HG02973 (cell line): ENCODE results near the gene ATP8B3.
"Not testable (repeated sequence)": the region's sequence is repeated elsewhere in the genome, so short reads cannot be mapped to it uniquely, and the experiment has no call there.

Source experiments
- ATAC-seq: cut with Tn5 transposase; IDR thresholded peaks from one replicate; pipeline ENCODE4 v1.9.1; 2021; ENCODE audit warnings: moderate library complexity; ENCODE audit not compliant: unreplicated experiment

ATP8B3 gene

GRCh38 chr19:1774989-1775772, 36.9 kb downstream of the ATP8B3 start:
- no peak for ATAC-seq

- no peak for ATAC-seq
These were observed 38.9 kb downstream of the ATP8B3 start for GRCh38 chr19:1773184-1773583.

- ATAC-seq, result no peak
These were observed 41.1 kb downstream of the ATP8B3 start for GRCh38 chr19:1770866-1771576.

- no peak for ATAC-seq
These were observed 42.5 kb downstream of the ATP8B3 start for GRCh38 chr19:1769645-1769985.

- ATAC-seq, result no peak
These were observed 43.0 kb downstream of the ATP8B3 start for GRCh38 chr19:1768918-1769644.

- no peak for ATAC-seq
These were observed 43.8 kb downstream of the ATP8B3 start for GRCh38 chr19:1768248-1768647.

GRCh38 chr19:1767464-1767933, 44.6 kb downstream of the ATP8B3 start:
- no peak for ATAC-seq

- ATAC-seq, result no peak
These were observed 45.2 kb downstream of the ATP8B3 start for GRCh38 chr19:1766800-1767352.

- no peak for ATAC-seq
These were observed 45.9 kb downstream of the ATP8B3 start for GRCh38 chr19:1765904-1766799.

GRCh38 chr19:1765232-1765903, 46.7 kb downstream of the ATP8B3 start:
- ATAC-seq, result no peak

- no peak for ATAC-seq
These were observed 47.3 kb downstream of the ATP8B3 start for GRCh38 chr19:1764729-1765128.

- ATAC-seq, result no peak
These were observed 48.1 kb downstream of the ATP8B3 start for GRCh38 chr19:1763648-1764639.

- no peak for ATAC-seq
These were observed 49.6 kb downstream of the ATP8B3 start for GRCh38 chr19:1762243-1763117.

GRCh38 chr19:1761528-1762242, 50.4 kb downstream of the ATP8B3 start:
- ATAC-seq, result no peak

GRCh38 chr19:1760786-1761527, 51.1 kb downstream of the ATP8B3 start:
- not testable (repeated sequence) for ATAC-seq

- no peak for ATAC-seq
These were observed 52.1 kb downstream of the ATP8B3 start for GRCh38 chr19:1760020-1760419.
